SK-N-MC (cell line): ENCODE results near the gene DUSP16.

Source experiments
- EZH2 ChIP-seq: fragments of 200-600 bp; sonication (generic); IDR thresholded peaks from one replicate; pipeline ENCODE4 v1.6.1; 2017; ENCODE audit warnings: antibody characterized with exemption
- POLR2AphosphoS5 ChIP-seq: IDR thresholded peaks from 2 replicates; pipeline ENCODE4 v1.6.1; 2012; ENCODE audit warnings: mild to moderate bottlenecking, low read depth, low read length, borderline replicate concordance

GRCh38 chr12:12563290-12563928, 746 bp upstream of the DUSP16 start:
- TF ChIP-seq EZH2 (no peak), POLR2AphosphoS5 (no peak)
